Ishikawa (cell line): Measurements from ENCODE around the gene GRAMD1A.

Source experiments
- CEBPB ChIP-seq: IDR thresholded peaks from 2 replicates; pipeline ENCODE4 v1.6.1; 2012
- EGR1 ChIP-seq: IDR thresholded peaks from 2 replicates; pipeline ENCODE4 v1.6.1; 2012
- RAD21 ChIP-seq: IDR thresholded peaks from 2 replicates; pipeline ENCODE4 v1.6.1; 2012; ENCODE audit warnings: low read depth
- TAF1 ChIP-seq: IDR thresholded peaks from 2 replicates; pipeline ENCODE4 v1.6.1; 2012; ENCODE audit warnings: low read depth, mild to moderate bottlenecking
- TCF12 ChIP-seq: IDR thresholded peaks from 2 replicates; pipeline ENCODE4 v1.6.1; 2012; ENCODE audit warnings: low read depth
- TEAD4 ChIP-seq: IDR thresholded peaks from 2 replicates; pipeline ENCODE4 v1.6.1; 2012
- USF1 ChIP-seq: IDR thresholded peaks from 2 replicates; pipeline ENCODE4 v1.6.1; 2012

- TF ChIP-seq TAF1 (no peak), TCF12 (no peak), USF1 (no peak), EGR1 (no peak), TEAD4 (no peak), CEBPB (no peak), RAD21 (no peak)
Measured at GRCh38 chr19:35013820-35014754, 14.0 kb downstream of the GRAMD1A start.
